Activated naive CD4-positive, alpha-beta T cell treated with Interleukin-2 at 50 U/mL for 16 hours (primary cell): ENCODE measurements around the gene CHRNG.
A peak's percentile ranks its signal among the peaks of the same experiment; 100 is the strongest.

Experiments used
- DNase-seq: peaks from one replicate; pipeline ENCODE4 v3.0.0-alpha.2; 2020

Gene CHRNG

GRCh38 chr2:232505856-232506255, 33.6 kb upstream of the CHRNG start:
- no peak for DNase-seq

GRCh38 chr2:232506709-232507108, 32.8 kb upstream of the CHRNG start:
- no peak for DNase-seq

- no peak for DNase-seq
These were observed 31.2 kb upstream of the CHRNG start for GRCh38 chr2:232508251-232508650.

GRCh38 chr2:232511336-232511890, 28.1 kb upstream of the CHRNG start:
- no peak for DNase-seq

- no peak for DNase-seq
These were observed 26.9 kb upstream of the CHRNG start for GRCh38 chr2:232512602-232513001.

- DNase-seq, result no peak
These were observed 26.1 kb upstream of the CHRNG start for GRCh38 chr2:232513353-232513752.

- no peak for DNase-seq
These were observed 23.9 kb upstream of the CHRNG start for GRCh38 chr2:232515639-232516038.

- DNase-seq, result no peak
These were observed 22.9 kb upstream of the CHRNG start for GRCh38 chr2:232516551-232516950.

- no peak for DNase-seq
These were observed 20.6 kb upstream of the CHRNG start for GRCh38 chr2:232518844-232519243.

- no peak for DNase-seq
These were observed 19.7 kb upstream of the CHRNG start, which contains the start of gene PRSS56 for GRCh38 chr2:232519581-232520438. PRSS56 (plus strand) TSS chr2:232520388; CDS start chr2:232520599, 211 bp downstream.

- no peak for DNase-seq
These were observed 19.0 kb upstream of the CHRNG start for GRCh38 chr2:232520489-232520888.

- DNase-seq, result no peak
These were observed 18.4 kb upstream of the CHRNG start for GRCh38 chr2:232521098-232521497.

- DNase-seq, result peak; percentile 68
These were observed 17.4 kb upstream of the CHRNG start for GRCh38 chr2:232521959-232522622.

GRCh38 chr2:232522623-232523401, 16.7 kb upstream of the CHRNG start:
- DNase-seq, result no peak

GRCh38 chr2:232523402-232523681, 16.1 kb upstream of the CHRNG start:
- DNase-seq, result no peak

GRCh38 chr2:232523682-232524597, 15.6 kb upstream of the CHRNG start:
- no peak for DNase-seq

GRCh38 chr2:232524771-232525170, 14.7 kb upstream of the CHRNG start:
- no peak for DNase-seq

- DNase-seq, result no peak
These were observed 14.3 kb upstream of the CHRNG start for GRCh38 chr2:232525199-232525598.

GRCh38 chr2:232525791-232526371, 13.6 kb upstream of the CHRNG start, which contains the start of gene CHRND:
CHRND (plus strand) TSS chr2:232526160; CDS start chr2:232526216, 56 bp downstream.
- no peak for DNase-seq

GRCh38 chr2:232526372-232526941, 13.0 kb upstream of the CHRNG start:
- DNase-seq, result no peak

GRCh38 chr2:232527905-232528470, 11.5 kb upstream of the CHRNG start:
- DNase-seq, result no peak
